Measurements from ENCODE around the gene TECPR1. TPM values are rescaled to one million over a fixed set of nuclear protein-coding genes. Genes with fewer than 3 reads are reported as not detected.
"Not testable (repeated sequence)": the region's sequence is repeated elsewhere in the genome, so short reads cannot be mapped to it uniquely, and the experiment has no call there.

TECPR1 gene
- total RNA-seq, 2 donors from 2014 or later = 31.4 to 62.7 TPM

DNA sequence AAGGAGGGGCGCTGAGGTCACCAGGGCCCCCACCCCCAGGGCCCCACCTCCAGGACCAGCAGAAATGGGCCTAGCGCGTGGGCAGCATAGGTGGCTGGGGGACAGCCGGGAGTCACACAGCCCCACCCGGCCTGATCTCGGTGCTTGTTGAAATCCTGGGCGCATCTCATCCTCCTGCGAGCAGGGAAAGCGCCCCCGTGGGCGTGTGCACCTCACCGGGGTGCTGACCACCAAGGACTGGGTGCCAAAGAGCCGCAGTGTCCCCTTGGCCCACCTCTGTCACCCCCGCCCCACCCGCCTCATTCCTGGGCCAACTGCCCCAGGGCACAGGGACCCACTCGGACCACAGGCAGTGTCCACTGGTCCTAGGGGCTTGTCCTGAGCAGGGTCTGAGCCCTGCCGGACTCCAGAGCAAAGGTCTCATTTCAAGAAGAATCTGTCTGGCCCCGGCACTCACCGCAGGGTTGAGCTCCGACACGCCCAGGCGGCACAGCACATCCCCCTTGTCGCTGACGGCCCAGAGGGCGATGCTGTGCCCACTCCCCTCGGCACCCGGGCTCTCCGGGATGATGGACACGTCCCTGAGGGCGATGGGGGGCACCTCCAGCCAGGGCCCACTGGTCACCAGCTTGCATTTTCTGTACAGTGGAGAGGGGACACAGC lies 29.4 kb downstream of the TECPR1 start:
- no peak for DNase-seq (ENCODE audit: low spot score)
- H3K36me3 ChIP-seq = no peaks in the 10 kb centered on the region
- intact Hi-C loops (cut with DNase I) = no loop called here
- H3K27ac ChIP-seq = peak overlapping the region; percentile 71 to 79
- TF ChIP-seq POLR2AphosphoS5 (IDR thresholded peaks at IDR 0.05) = no peak
- TF ChIP-seq, protein P1, sequence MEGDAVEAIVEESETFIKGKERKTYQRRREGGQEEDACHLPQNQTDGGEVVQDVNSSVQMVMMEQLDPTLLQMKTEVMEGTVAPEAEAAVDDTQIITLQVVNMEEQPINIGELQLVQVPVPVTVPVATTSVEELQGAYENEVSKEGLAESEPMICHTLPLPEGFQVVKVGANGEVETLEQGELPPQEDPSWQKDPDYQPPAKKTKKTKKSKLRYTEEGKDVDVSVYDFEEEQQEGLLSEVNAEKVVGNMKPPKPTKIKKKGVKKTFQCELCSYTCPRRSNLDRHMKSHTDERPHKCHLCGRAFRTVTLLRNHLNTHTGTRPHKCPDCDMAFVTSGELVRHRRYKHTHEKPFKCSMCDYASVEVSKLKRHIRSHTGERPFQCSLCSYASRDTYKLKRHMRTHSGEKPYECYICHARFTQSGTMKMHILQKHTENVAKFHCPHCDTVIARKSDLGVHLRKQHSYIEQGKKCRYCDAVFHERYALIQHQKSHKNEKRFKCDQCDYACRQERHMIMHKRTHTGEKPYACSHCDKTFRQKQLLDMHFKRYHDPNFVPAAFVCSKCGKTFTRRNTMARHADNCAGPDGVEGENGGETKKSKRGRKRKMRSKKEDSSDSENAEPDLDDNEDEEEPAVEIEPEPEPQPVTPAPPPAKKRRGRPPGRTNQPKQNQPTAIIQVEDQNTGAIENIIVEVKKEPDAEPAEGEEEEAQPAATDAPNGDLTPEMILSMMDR (IDR thresholded peaks at IDR 0.05) = no peak
- TF ChIP-seq POLR2A (IDR thresholded peaks at IDR 0.05) = no peak
- no peak overlapping the region for H3K4me3 ChIP-seq
- no peaks in the 10 kb centered on the region for H3K9me3 ChIP-seq
- H3K27me3 ChIP-seq (replicated peaks; ENCODE audit: insufficient read depth) = no peaks in the 10 kb centered on the region
- peaks cover 30% of the 10 kb centered on the region for H3K4me1 ChIP-seq (replicated peaks)
- 84% methylated on average over 30 of the region's 30 CpGs for WGBS

DNA sequence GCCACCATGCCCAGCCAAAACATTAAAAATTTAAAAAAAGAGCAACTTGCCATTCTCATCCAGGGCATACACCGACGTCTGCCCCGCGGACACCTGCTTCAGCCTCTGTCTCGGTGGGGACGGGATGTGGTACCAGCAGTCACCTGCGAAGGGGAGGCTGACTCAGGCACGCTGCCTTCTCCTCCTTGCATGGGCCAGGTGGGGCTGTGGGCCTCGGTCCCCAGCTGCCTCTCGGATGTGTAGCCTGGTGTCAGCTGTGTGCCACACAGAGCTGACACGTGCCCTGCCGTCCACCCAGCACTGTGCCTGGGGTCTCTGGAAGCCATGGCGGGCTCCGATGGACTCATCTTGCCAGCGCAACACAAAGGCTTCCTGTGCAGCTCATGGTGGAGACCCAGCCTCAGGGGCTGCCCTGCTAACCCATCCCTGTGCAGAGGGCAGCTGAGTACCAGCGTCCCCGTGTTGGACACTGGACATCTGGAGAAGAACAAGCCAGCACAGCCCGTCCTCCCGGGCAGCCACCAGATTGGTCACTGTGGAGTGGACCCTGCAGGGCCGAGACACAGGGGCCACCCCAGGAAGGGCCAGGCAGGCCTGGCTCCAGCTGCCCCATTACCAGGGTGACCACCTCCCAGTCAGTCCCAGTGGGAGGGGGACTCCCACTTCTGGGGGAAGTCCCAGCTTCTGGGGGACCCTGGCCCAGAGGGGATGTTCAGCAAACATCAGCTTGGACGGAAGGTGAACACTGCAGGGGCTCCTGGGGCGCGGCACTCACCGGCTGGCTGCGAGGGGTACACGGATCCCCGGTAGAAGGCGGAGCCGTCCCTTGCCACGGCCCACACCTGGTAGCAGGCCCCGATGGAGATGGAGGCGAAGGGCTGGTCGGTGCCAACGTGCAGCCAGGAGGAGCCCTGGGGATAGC lies 30.2 kb downstream of the TECPR1 start:
- Histone ChIP-seq H3K36me3 (no peaks in the 10 kb centered on the region), H3K27ac (peak overlapping the region in 1 of 2 donors; percentile 79), H3K9me3 (no peaks in the 10 kb centered on the region), H3K27me3 (replicated peaks; ENCODE audit: insufficient read depth) (no peaks in the 10 kb centered on the region), H3K4me1 (replicated peaks) (peaks cover 31% of the 10 kb centered on the region), H3K4me3 (no peak overlapping the region)
- intact Hi-C loops (cut with DNase I) = no loop called here
- 92% methylated on average over 34 of the region's 34 CpGs for WGBS
- DNase-seq (ENCODE audit: low spot score) = no peak
- TF ChIP-seq, protein P1 (IDR thresholded peaks at IDR 0.05) = no peak
- no peak for TF ChIP-seq POLR2AphosphoS5 (IDR thresholded peaks at IDR 0.05)
- no peak for TF ChIP-seq POLR2A (IDR thresholded peaks at IDR 0.05)

DNA sequence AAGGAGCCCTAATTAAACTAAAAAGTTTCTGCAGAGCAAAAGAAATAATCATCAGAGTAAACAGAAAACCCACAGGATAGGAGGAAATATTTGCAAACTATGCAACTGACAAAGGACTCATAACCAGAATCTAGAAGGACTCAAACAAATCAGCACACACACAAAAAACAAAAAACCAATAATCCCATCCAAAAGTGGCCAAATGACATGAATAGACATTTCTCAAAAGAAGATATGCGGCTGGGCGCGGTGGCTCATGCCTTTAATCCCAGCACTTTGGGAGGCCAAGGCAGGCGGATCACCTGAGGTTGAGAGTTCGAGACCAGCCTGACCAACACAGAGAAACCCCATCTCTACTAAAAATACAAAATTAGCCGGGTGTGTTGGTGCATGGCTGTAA lies 32.6 kb downstream of the TECPR1 start:
- H3K4me3 ChIP-seq; H3K36me3 ChIP-seq; H3K27ac ChIP-seq; intact Hi-C loops (cut with DNase I); H3K9me3 ChIP-seq; DNase-seq (ENCODE audit: low spot score); H3K27me3 ChIP-seq (replicated peaks; ENCODE audit: insufficient read depth): not testable (repeated sequence)
- WGBS = 93% methylated on average over 6 of the region's 6 CpGs
- H3K4me1 ChIP-seq (replicated peaks) = peaks cover 21% of the 10 kb centered on the region

DNA sequence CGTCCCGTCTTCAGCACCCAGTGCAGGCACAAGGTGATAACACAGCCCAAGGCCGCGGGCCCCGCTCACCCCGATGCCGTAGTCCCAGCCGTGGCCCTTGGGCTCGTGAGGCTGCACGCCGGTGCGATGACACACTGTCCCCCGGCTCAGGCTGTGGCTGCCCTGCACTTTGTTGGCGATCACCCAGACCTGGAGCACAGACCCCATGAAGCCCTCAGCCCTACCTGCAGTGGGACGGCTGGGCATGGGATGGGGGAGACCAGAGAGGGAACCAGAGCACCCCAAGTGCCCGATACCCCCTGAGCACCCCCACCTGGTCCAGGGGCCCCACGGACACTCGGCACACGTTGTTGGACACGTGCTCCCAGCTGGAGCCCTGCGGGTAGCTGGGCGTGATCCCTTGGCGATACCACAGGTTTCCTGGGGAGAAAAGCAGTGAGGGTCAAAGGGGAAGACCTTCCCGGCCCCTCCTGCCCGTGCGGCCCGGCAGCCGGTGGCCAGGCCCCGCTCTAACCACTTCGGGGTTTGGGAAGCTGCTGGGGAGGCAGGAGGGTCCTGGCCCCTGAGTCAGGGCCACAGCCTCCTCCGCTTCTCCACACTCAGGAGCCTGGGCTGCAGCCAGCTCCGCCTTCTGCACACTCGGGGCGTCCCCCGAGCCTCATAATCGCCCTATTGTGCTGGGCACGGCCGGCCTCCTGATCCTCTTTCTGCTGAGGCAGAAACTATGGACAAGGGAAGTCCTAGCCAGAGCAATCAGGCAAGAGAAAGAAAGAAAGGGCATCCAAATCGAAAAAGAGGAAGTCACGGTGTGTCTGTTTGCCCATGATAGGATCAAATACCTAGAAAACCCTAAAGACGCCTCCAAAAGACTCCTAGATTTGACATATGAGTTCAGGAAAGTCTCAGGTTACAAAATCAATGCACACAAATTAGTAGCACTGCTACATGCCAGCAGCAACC lies 34.1 kb downstream of the TECPR1 start:
- no peaks in the 10 kb centered on the region for H3K27me3 ChIP-seq (replicated peaks; ENCODE audit: insufficient read depth)
- H3K4me3 ChIP-seq = no peak overlapping the region
- TF ChIP-seq, protein P1 (IDR thresholded peaks at IDR 0.05) = no peak
- TF ChIP-seq POLR2AphosphoS5 (IDR thresholded peaks at IDR 0.05) (no peak), POLR2A (IDR thresholded peaks at IDR 0.05) (no peak)
- no peaks in the 10 kb centered on the region for H3K9me3 ChIP-seq
- H3K36me3 ChIP-seq = no peaks in the 10 kb centered on the region
- DNase-seq (ENCODE audit: low spot score) = no peak
- 68% methylated on average over 41 of the region's 41 CpGs for WGBS
- intact Hi-C loops (cut with DNase I) = no loop called here
- H3K4me1 ChIP-seq (replicated peaks) = peaks cover 12% of the 10 kb centered on the region
- peak overlapping the region; percentile 68 to 81 for H3K27ac ChIP-seq
